ENCODE results near the gene PRKCB.

- TF ChIP-seq CTCF (IDR thresholded peaks at IDR 0.05) (no peak), POLR2AphosphoS5 (IDR thresholded peaks at IDR 0.05) (no peak), POLR2A (IDR thresholded peaks at IDR 0.05) (no peak)
These were observed 93.5 kb downstream of the PRKCB start for GRCh38 chr16:23929237-23929636.
